Adrenal gland (tissue), 12 donors: ENCODE results near the gene LCN1. TPM values are rescaled to one million over a fixed set of nuclear protein-coding genes. Genes with fewer than 3 reads are reported as not detected.

Experiments used
- DNase-seq, 7 donors: peaks; one replicate each; pipeline ENCODE4 v3.0.0-alpha.2; 2019 to 2020
- H3K27ac ChIP-seq, 5 donors: fragments of 200-600 bp; sonication (generic) in 4 of 5; 1 replicate in 3 of 5; 2 replicates in 2 of 5; pipeline versions ENCODE4 v1.5.1 to v1.8.0; 2016 to 2020; ENCODE audit warnings: mild to moderate bottlenecking in 1 of 5
- H3K27me3 ChIP-seq: fragments of 200-600 bp; 2 replicates; pipeline ENCODE4 v1.8.0; 2021
- H3K36me3 ChIP-seq, 2 donors: fragments of 200-600 bp; replicated peaks in 1 of 2; 1 replicate in 1 of 2; 2 replicates in 1 of 2; pipeline versions ENCODE4 v1.5.1 to v1.8.0; 2018 to 2022
- H3K4me1 ChIP-seq, 2 donors: fragments of 200-600 bp; replicated peaks in 1 of 2; 1 replicate in 1 of 2; 2 replicates in 1 of 2; pipeline versions ENCODE4 v1.5.1 to v1.8.0; 2018 to 2021
- H3K4me3 ChIP-seq, 4 donors: fragments of 200-600 bp; sonication (generic) in 3 of 4; one replicate each; pipeline ENCODE4 v1.5.1; 2016 to 2018
- H3K9me3 ChIP-seq, 3 donors: fragments of 200-600 bp; sonication (generic) in 1 of 3; replicated peaks in 1 of 3; 1 replicate in 2 of 3; 2 replicates in 1 of 3; pipeline versions ENCODE4 v1.5.1 to v1.8.0; 2016 to 2021
- CTCF ChIP-seq, 6 experiments: fragments of 450-650 bp in 4 of 6; fragments of 200-600 bp in 2 of 6; sonication (generic) in 1 of 6; IDR thresholded peaks; 1 replicate in 5 of 6; 2 replicates in 1 of 6; pipeline versions ENCODE4 v1.5.1 to v1.8.0; 2016 to 2021; ENCODE audit warnings: antibody characterized with exemption in 6 of 6, mild to moderate bottlenecking in 2 of 6, moderate library complexity in 1 of 6
- POLR2A ChIP-seq, 2 donors: fragments of 450-650 bp; IDR thresholded peaks; one replicate each; pipeline ENCODE4 v1.6.1; 2017; ENCODE audit warnings: antibody characterized with exemption in 2 of 2, mild to moderate bottlenecking in 2 of 2, moderate library complexity in 1 of 2
- WGBS, 4 donors: extraction: QIAGEN DNeasy Blood & Tissue Kit in 2 of 4; methylation state at CpG; one replicate each; pipeline versions ENCODE4 v1.1.5 to v1.1.7; 2013 to 2017; 5-methylcytosine and 5-hydroxymethylcytosine counted together
- intact Hi-C, 2 donors: fragments of 100-400 bp; cut with DNase I; formaldehyde crosslinking; loops; one replicate each; pipeline versions ENCODE4 v1.14.1 to v1.15.0; 2022 to 2023
- polyA plus RNA-seq, 3 donors: library from polyadenylated mRNA; stranded (reverse); fragments of 200-250 nt in 2 of 3; fragments of 350-450 nt in 1 of 3; fragmentation: Illumina TruSeq in 1 of 3; extraction: RNeasy Lipid Tissue Mini Kit (QIAGEN cat#74804) in 1 of 3; gene quantifications; one replicate each; pipeline ENCODE4 v1.2.3, GENCODE V29; 2013 to 2014
- total RNA-seq, 9 donors: library from RNA; depleted of rRNA in 4 of 9; stranded (reverse); fragments of >200 nt in 4 of 9; fragments of 120-200 nt in 1 of 9; fragmentation: NEBNext Ultra II Directional in 1 of 9; extraction: Animal tissue kit (Norgen Biotek cat#: 25700) in 1 of 9; gene quantifications; one replicate each; pipeline versions ENCODE4 v1.1.0 to v1.2.4, GENCODE V29; 2013 to 2023
- donor health status: healthy with polysubstance abuse.
- donor health status: Bipolar disorder and iron deficiency.
- donor health status: DM: yes; HTN: yes; CAD: no.
- donor health status: DM: no; HTN: no; CAD: no.
- donor health status: DM: no; HTN: no; CAD: no.
- donor health status: DM: yes; HTN: yes; CAD: no.

Gene LCN1
- total and polyA plus RNA-seq, 12 donors = not detected

DNA sequence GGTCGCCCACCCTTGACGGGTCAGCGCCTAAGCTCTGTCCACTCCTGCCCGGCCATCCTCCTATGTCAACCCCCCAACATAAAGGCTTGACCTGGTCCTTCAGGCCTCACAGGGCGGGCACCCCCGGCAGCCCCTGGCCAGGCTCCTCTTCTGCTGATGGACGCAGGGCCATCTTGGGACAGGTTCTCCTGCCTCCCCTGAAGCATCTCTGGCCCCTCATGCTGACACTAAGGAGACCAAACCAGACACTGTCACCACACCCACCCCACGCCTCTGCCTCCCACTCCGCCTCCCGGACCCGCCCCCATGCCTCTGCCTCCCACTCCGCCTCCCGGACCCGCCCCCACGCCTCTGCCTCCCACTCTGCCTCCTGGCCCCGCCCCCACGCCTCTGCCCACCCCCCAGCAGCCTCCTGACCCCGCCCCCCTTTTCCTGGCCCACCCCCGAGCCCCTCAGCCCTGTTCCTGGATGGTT lies 31.5 kb downstream of the LCN1 start:
- Histone ChIP-seq H3K4me1 (no peaks in the 10 kb centered on the region), H3K4me3 (no peak overlapping the region), H3K27me3 (no peaks in the 10 kb centered on the region), H3K9me3 (no peaks in the 10 kb centered on the region), H3K27ac (no peak overlapping the region), H3K36me3 (no peaks in the 10 kb centered on the region)
- no peak for DNase-seq
- TF ChIP-seq CTCF (IDR thresholded peaks at IDR 0.05) = no peak
- TF ChIP-seq POLR2A (IDR thresholded peaks at IDR 0.05) = no peak
- intact Hi-C loops = no loop called here
- WGBS, 4 donors = 79 to 92% (median 90%) methylated on average over 9 to 19 of the region's 19 CpGs

DNA sequence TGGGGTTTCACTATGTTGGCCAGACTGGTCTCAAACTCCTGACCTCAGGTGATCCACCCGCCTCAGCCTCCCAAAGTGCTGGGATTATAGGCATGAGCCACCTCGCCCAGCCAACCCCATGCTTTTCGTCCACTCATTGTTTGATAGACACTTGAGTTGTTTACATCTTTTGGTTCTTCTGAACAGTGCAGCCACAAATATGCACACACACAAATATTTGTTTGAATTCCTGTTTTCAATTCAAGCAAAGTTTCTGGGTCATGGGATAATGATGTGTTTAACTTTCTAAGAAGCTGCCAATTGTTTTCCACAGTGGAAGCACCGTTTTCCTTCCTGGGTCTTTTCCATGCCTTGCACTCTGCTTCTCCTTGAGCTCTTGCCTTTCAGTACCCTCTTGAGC lies 33.5 kb downstream of the LCN1 start:
- no peaks in the 10 kb centered on the region for H3K9me3 ChIP-seq
- no peaks in the 10 kb centered on the region for H3K36me3 ChIP-seq
- H3K4me1 ChIP-seq = no peaks in the 10 kb centered on the region
- intact Hi-C loops = no loop called here
- WGBS, 4 donors = 78 to 87% (median 81%) methylated on average over 4 of the region's 4 CpGs
- H3K27me3 ChIP-seq = no peaks in the 10 kb centered on the region
- DNase-seq = no peak
- H3K27ac ChIP-seq = no peak overlapping the region
- H3K4me3 ChIP-seq = no peak overlapping the region
- no peak for TF ChIP-seq POLR2A (IDR thresholded peaks at IDR 0.05)
- TF ChIP-seq CTCF (IDR thresholded peaks at IDR 0.05) = no peak

DNA sequence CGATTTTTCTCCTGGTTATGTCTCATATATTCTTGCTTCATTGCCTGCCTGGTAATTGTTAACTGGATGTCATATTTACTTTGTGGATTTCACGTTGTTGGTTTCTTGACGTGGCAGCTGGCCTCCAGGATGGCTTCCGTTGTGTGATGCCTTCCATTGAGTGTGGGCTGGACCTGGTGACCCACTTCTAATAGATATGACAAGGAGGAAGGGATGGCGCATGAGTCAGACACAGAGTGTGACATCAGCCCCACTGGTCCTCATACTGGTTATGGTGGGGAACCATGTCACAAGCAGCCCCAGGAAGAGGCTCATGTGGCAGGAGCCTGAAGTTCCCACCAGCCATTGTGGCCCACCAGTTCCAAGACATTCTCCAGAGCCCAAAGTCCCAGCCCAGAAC lies 34.0 kb downstream of the LCN1 start:
- H3K9me3 ChIP-seq = no peaks in the 10 kb centered on the region

DNA sequence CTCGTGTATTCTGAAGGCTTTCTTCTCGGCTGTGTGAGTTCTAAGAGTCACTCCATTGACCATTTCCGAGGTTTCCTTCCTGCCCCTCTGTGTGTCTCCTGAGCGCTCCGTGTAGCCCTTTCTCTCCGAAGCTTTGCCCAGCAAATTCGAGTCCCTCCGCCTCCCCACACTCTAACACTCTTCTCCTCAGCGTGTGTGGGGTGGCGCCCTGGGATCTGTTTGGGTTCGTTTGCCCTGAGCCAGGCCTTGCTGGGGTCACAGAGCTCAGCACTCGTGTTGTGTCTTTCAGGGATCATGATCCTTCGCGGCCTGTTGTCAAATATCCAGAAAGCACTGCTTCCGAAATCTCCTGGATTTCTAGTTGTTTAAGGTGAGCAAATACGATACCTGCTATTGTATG lies 34.7 kb downstream of the LCN1 start:
- no peak for DNase-seq
- H3K9me3 ChIP-seq = no peaks in the 10 kb centered on the region
- H3K4me3 ChIP-seq = no peak overlapping the region
- no peaks in the 10 kb centered on the region for H3K36me3 ChIP-seq
- no peak overlapping the region for H3K27ac ChIP-seq
- 79 to 82% (median 80%) methylated on average over 16 of the region's 16 CpGs for WGBS, 4 donors
- no peaks in the 10 kb centered on the region for H3K27me3 ChIP-seq
- intact Hi-C loops = no loop called here
- H3K4me1 ChIP-seq = no peaks in the 10 kb centered on the region
- TF ChIP-seq CTCF (IDR thresholded peaks at IDR 0.05) (no peak), POLR2A (IDR thresholded peaks at IDR 0.05) (no peak)

More for the DNA sequence above, 34.0 kb downstream of the LCN1 start:
- no peak for TF ChIP-seq CTCF (IDR thresholded peaks at IDR 0.05)
- no peak for TF ChIP-seq POLR2A (IDR thresholded peaks at IDR 0.05)
- DNase-seq = no peak
- Histone ChIP-seq H3K4me3 (no peak overlapping the region), H3K27ac (no peak overlapping the region), H3K27me3 (no peaks in the 10 kb centered on the region), H3K4me1 (no peaks in the 10 kb centered on the region), H3K36me3 (no peaks in the 10 kb centered on the region)
- intact Hi-C loops = no loop called here
- WGBS, 4 donors = 84 to 94% (median 88%) methylated on average over 5 of the region's 5 CpGs
